ENCODE data around the gene LGMN.
"Not testable (repeated sequence)": the region's sequence is repeated elsewhere in the genome, so short reads cannot be mapped to it uniquely, and the experiment has no call there.

Gene LGMN

GRCh38 chr14:92768236-92768635 lies 19.8 kb upstream of the LGMN start:
- not testable (repeated sequence) for DNase-seq (ENCODE audit: low read depth, low spot score)

DNA sequence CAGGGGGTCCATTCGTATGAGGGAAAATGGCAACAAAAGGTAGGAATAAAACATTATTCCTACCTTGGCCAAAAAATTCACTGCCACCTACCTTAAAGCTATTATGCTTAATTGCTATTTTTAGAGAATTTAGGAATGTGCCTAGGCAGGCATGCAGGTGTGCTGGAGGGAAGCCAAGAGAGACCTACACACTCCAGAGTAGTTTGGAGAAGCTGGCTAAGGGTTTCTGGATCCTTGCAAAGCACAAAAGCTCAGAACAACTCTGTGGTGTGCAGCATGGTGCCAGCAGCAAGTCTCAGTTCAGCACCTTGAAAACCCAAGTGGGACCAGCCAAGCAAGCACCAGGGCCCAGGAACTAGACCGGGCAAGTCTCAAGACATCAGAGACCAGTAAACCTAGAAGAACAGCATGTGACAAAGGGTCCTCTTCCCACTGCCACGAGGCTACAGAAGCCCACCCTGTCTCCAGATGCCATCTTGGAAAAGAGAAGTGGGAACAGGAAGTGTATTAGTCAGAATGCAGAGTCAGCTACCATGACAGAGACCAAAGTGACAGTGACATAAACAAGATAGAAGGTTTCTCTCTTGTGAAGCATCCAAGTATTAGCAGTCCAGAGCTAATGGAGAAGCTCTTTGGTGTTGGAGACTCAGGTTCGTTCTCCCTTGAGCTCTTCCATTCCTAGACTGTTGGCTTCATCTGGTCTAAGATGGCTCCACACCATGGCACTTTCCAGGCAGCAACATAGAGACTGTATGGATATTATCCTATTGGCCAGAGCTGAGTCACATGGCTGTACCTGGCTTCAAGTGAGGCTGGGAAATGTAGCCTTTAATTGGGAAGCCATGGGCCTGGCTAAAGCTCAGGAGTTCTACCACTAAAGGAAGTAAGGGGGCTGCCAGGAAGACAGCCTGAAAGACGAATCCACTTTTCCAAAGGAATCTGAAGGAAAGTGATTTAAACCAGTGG lies 15.5 kb upstream of the LGMN start:
- not testable (repeated sequence) for H3K4me3 ChIP-seq (ENCODE audit: low read length); DNase-seq (ENCODE audit: low read depth, low spot score)

More at GRCh38 chr14:92768236-92768635, 19.8 kb upstream of the LGMN start:
- not testable (repeated sequence) for H3K4me3 ChIP-seq (ENCODE audit: low read length)

DNA sequence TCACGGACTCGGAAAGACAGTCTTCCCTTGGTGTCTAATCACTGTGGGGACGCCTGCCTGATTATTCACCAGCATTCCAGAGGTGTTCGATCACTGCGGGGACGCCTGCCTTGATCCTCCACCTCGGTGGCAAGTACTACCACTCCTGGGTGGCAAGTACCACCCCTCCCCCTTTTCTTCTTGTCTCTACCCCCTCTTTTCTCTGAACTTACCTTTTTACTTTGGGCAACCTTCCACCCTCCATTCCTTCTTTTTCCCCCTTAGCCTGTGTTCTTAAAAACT lies 12.0 kb upstream of the LGMN start:
- DNase-seq (ENCODE audit: low read depth, low spot score): no peak
- peak overlapping the region; percentile 4 for H3K4me3 ChIP-seq (ENCODE audit: low read length)

- DNase-seq (ENCODE audit: low read depth, low spot score): peak; percentile 90
- peak overlapping the region; percentile 4 for H3K4me3 ChIP-seq (ENCODE audit: low read length)
These were observed 11.5 kb upstream of the LGMN start for GRCh38 chr14:92759679-92760523.

DNA sequence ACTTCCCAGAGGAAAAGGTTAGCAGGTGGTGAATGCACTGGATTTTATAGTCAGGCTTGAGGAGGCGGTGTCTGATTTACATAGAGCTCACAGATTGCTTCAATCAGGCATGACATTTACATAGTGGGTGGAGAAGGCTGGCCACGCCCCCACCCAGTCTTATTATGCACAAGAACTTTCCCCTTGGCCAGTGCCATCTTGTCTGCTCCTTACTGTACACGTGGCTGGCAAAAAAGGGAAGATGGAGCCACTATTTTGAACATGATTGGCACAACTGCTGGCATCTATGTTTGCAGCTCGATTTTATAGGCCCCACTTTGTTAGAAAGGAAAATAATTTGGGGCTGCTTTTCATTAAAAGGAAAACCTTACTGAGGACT lies 10.9 kb upstream of the LGMN start:
- H3K4me3 ChIP-seq (ENCODE audit: low read length): no peak overlapping the region
- peak; percentile 87 for DNase-seq (ENCODE audit: low read depth, low spot score)

GRCh38 chr14:92756446-92756845 lies 8.0 kb upstream of the LGMN start:
- no peak for DNase-seq (ENCODE audit: low read depth, low spot score)

DNA sequence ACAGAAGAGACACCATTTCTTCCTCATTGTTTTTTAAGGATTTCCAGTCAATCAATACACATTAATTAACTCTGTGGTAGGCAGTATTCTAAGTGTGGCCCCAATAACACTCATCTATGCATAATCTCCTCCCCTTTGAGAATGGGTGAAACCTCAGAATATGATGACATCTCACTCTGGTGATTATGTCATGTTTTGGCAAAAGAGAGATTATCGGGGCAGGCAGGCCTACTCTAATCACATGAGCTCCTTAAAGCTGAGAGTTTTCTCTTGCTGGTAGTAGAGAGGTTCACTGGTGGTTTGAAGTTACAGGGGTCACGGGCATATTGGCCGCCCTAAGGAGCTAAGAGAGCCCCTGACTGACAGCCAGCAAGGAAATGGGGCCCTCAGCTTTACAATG lies 7.1 kb upstream of the LGMN start:
- no peak for DNase-seq (ENCODE audit: low read depth, low spot score)
- H3K4me3 ChIP-seq (ENCODE audit: low read length): no peak overlapping the region

More at GRCh38 chr14:92756446-92756845, 8.0 kb upstream of the LGMN start:
- H3K4me3 ChIP-seq (ENCODE audit: low read length): no peak overlapping the region

GRCh38 chr14:92754966-92755365 lies 6.5 kb upstream of the LGMN start:
- no peak overlapping the region for H3K4me3 ChIP-seq (ENCODE audit: low read length)
- DNase-seq (ENCODE audit: low read depth, low spot score): no peak

- H3K4me3 ChIP-seq (ENCODE audit: low read length): no peak overlapping the region
- DNase-seq (ENCODE audit: low read depth, low spot score): no peak
These were observed 4.8 kb upstream of the LGMN start for GRCh38 chr14:92753250-92753649.

GRCh38 chr14:92751819-92752218 lies 3.4 kb upstream of the LGMN start:
- peak; percentile 52 for DNase-seq (ENCODE audit: low read depth, low spot score)
- no peak overlapping the region for H3K4me3 ChIP-seq (ENCODE audit: low read length)

- peak overlapping the region; percentile 31 for H3K4me3 ChIP-seq (ENCODE audit: low read length)
- DNase-seq (ENCODE audit: low read depth, low spot score): peak; percentile 39
These were observed 2.6 kb upstream of the LGMN start for GRCh38 chr14:92750994-92751400.

GRCh38 chr14:92750222-92750728 lies 1.8 kb upstream of the LGMN start:
- peak; percentile 88 for DNase-seq (ENCODE audit: low read depth, low spot score)
- H3K4me3 ChIP-seq (ENCODE audit: low read length): peak overlapping the region; percentile 31

- peak overlapping the region; percentile 69 for H3K4me3 ChIP-seq (ENCODE audit: low read length)
- no peak for DNase-seq (ENCODE audit: low read depth, low spot score)
These were observed 647 bp downstream of the LGMN start for GRCh38 chr14:92747701-92748258.

DNA sequence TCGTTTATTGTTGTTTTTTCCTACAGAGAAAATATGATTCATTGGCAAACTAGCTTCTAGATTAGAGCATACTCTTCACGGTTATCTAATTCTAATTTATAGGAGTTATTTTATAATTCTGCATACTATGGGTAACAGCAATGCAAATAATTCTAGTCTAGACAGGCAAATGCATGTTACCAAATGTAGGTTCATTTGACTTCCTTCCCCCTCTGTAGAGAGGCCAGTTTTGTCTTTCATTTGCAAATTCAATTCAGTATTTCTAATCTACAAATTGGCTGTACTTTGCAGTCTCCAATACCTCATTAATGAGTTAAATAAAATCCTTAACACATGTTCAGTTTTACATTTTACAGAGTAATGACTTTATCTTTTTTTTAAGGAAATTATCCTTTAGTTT lies 4.2 kb downstream of the LGMN start:
- H3K4me3 ChIP-seq (ENCODE audit: low read length): no peak overlapping the region

DNA sequence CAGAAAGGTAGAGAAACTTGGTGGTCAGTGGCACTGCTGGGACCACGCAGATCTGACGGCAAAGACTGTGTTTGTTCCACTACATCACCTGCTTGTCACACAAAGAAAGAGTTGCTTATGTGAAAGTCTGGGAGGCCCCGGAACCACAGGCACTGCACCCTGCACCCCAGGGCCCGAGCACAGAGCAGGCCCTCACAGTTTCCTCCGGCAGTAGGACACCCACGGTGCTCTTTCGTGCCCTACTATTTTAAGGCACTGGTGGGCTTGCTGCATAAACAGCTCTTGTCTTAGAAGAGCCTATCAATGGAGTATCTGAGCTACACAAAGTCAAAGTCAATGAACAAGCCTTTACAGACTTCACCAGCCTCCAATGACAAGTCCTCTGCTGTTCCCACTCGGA lies 8.0 kb downstream of the LGMN start:
- DNase-seq (ENCODE audit: low read depth, low spot score): no peak
- no peak overlapping the region for H3K4me3 ChIP-seq (ENCODE audit: low read length)

More for the DNA sequence above, 4.2 kb downstream of the LGMN start:
- DNase-seq (ENCODE audit: low read depth, low spot score): no peak

DNA sequence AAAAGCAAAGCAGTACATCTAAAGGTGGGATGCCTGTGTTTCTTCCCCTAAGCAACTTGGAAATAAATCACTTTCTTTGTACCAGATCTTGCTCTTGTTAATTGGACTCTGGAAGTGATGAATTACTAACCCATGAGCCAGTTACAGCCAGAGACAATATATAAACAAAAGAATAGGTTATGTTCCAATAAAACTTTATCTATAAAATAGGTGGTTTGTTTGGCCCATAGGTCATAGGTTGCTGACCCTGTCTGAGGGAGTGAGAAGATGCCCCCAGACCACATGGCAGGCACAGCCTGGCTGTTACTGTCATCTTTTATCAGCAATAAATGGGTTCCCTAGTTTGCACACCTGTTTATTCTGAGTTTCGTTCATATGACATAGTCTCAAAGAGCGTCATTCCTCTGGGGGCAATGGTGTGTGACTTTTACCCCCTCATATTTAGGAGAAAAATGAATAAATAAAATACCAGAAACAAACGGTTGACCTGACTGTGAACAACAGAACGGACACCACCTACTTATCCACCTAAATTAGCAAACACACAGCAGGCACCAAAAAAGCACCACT lies 10.7 kb downstream of the LGMN start:
- no peak for DNase-seq (ENCODE audit: low read depth, low spot score)
- 0 out of 2 replicates have a peak overlapping the region, but pooled peaks have one; percentile 1 for H3K4me3 ChIP-seq (ENCODE audit: low read length)

- peak overlapping the region; percentile 1; the same call in 1 of the 2 replicates for H3K4me3 ChIP-seq (ENCODE audit: low read length)
- peak; percentile 66 for DNase-seq (ENCODE audit: low read depth, low spot score)
These were observed 11.2 kb downstream of the LGMN start for GRCh38 chr14:92737206-92737605.

DNA sequence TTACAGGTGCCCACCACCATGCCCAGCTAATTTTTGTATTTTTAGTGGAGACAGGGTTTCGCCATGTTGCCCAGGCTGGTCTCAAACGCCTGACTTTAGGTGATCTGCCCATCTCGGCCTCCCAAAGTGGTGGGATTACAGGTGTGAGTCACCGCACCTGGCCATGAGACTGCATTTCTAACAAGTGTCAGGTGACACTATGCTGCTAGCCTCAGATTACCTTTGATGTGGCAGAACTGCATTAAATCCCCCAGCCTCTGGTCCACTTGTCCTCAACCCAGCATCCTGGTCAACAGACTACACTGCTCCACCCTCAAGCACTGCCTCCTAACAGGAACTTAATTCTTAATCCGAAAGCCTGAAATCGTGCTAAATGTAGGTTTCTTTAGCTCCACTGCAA lies 13.1 kb downstream of the LGMN start:
- H3K4me3 ChIP-seq (ENCODE audit: low read length): no peak overlapping the region
- DNase-seq (ENCODE audit: low read depth, low spot score): no peak

DNA sequence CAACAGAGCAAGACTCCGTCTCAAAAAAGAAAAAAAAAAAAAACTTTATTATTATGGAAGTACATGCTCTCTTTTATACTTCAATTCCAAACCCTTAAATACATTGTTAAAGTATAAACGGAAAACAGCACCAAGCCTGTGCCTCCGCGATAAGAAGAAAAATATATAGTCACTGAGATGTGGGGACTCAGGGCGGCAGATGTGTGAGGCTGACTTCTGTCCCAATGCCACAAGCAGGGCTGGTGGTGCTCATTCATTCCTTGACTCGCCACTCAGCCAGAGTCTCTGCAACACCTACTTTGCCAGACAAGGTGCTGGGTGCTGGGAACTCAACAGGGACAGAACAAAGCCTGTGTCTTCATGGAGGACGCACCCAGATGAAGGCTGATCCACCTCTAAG lies 13.8 kb downstream of the LGMN start:
- H3K4me3 ChIP-seq (ENCODE audit: low read length): no peak overlapping the region
- no peak for DNase-seq (ENCODE audit: low read depth, low spot score)

All from Jurkat, Clone E6-1 (cell line).